HS-5 (cell line): ENCODE measurements around the gene TTC23.

ENCODE experiments used
- DNase-seq: peaks from one replicate; pipeline ENCODE4 v3.0.0-alpha.2; 2012; ENCODE audit warnings: low read depth

The TTC23 gene

DNA sequence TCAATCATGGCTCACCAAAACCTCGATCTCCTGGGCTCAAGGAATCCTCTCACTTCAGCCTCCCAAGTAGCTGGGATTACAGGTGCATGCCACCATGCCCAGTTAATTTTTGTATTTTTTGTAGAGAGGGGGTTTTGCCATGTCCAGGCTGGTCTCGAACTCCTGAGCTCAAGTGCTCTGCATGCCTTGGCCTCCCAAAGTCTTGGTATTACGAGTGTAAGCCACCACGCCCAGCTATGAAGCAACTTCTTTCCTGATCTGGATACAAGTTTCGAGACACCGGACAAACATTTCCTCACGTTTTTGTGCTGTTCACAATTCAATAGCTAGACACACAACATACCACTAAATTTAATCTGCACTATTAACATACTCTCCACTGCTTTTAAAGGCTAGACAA lies 147.9 kb downstream of the TTC23 start:
- DNase-seq, result no peak

DNA sequence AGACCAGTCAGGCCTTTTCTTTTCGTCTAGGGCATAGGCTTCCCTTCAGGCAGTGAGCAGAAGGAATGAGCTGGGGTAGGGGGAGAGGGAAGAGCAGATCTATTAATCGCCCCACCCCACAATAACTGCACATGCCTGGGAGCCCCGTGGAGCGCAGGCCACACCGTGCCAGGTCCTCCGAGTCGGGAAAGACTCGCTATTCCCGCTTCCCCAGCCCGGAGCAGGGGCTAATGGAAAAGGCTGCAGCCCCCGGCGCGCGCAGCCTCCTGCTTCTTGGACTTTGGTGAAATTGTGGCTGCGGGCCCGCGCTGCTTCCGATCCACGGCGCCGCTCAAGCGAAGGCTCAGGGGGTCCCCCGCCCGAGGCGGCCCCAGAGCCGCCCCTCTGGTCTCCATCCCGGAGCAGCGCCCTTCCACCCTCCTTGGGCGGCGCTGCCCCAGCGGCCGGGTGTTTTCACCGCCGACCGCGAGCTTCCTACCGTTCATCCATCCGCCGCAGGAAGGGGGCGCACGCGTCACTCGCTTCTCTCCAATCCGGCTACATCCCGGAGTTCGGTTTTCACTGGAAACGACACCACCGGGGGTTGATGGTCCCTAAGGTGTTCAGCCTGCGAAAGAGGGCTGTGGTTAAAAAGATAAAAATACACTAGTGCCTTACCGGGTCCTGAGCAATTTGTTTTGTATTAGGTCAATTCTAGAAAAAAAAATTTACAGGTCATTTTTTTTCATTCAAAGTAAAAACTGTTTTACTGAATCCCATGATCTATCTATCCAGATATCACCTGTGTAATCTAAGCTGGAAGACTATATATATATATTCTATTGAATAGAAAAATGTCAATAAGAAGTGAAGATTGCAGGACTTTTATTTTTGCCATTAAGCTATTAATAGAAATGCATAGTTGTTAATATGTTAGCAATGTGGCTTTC lies 148.9 kb downstream of the TTC23 start:
- DNase-seq, result peak; percentile 16

DNA sequence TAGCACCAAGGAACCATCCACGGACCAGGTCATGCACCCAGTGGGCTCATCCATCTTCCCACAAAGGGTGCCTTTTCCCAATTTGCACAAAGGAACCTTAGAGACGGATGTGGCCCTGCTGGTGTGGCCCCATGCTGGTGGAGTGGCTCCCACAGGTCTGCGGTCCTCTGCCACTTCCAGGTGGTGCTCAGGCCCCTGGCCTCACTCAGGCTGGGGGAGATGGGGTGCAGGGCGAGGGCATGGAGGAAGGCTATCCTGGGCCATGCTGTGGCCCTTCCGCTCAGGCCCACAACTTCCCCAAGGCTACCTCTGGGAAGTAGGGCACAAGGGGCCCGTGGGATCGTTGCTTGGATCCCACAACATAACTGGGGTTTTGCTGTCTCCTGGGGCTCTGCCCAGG lies 149.7 kb downstream of the TTC23 start:
- no peak for DNase-seq

DNA sequence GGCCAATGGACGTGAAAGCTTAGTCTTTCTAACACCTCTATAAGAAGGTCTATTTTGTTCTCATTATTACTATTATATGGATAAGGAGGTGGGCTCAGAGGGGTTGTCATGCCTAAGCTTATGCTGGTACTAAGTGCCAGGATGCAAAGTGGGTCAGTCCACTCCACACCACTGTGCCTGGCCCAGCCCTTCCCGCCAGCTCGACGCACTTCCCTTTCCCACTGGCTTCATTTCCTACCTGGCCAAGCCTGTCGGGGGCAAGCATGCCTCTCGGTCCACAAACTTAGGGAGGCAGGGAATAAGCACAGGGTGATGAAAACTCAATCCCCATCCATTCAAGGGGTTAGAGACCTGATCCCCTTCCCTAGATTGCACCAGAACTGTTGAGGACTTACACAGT lies 150.4 kb downstream of the TTC23 start:
- DNase-seq, result no peak

- no peak for DNase-seq
Measured at GRCh38 chr15:99098426-99098825, 151.0 kb downstream of the TTC23 start.

- DNase-seq, result no peak
Measured at GRCh38 chr15:99097441-99098410, 151.7 kb downstream of the TTC23 start.

- no peak for DNase-seq
Measured at GRCh38 chr15:99096894-99097426, 152.4 kb downstream of the TTC23 start.

GRCh38 chr15:99096173-99096893 lies 153.0 kb downstream of the TTC23 start:
- no peak for DNase-seq

DNA sequence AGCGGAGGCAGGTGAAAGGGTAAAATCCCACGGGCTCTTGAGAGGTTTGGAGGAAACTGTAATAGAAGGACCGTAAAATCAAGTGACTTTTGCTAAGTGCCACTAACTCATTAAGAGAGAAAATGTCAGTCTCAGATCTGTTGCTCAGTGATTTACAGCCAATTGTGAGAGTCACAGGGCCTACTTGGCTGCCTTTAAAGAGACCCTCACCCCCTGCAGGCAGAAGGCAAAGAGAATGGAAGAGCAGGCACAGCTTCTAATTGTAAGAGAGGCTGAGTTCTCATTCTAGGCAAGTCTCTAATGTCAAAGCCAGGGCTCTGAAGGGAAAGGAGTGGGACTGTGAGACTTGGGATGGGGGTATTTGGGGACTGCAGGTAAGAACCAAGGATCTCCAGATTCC lies 153.8 kb downstream of the TTC23 start:
- no peak for DNase-seq

DNA sequence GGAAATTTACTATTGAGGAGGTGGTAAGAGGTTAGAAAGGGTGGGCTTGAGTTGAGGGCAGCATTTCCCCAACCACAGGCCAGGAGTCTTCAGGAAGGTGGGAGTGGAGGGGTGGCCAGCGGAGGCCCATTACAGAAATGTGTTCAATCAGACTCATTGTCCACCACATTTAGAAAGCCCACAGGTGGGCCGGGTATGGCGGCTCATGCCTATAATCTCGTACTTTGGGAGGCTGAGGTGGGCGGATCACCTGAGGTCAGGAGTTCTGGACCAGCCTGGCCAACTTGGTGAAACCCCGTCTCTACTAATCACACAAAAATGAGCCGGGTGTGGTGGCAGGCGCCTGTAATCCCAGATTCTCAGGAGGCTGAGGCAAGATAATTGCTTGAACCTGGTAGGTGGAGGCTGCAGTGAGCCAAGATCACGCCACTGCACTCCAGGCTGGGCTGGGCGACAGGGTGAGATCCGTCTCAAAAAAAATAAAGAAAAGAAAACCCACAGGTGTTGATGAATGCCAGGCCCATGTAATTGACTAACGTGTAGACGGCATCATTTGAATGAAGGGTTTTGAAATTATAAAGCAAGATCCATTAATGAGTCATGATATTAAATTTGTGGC lies 156.7 kb downstream of the TTC23 start:
- no peak for DNase-seq

DNA sequence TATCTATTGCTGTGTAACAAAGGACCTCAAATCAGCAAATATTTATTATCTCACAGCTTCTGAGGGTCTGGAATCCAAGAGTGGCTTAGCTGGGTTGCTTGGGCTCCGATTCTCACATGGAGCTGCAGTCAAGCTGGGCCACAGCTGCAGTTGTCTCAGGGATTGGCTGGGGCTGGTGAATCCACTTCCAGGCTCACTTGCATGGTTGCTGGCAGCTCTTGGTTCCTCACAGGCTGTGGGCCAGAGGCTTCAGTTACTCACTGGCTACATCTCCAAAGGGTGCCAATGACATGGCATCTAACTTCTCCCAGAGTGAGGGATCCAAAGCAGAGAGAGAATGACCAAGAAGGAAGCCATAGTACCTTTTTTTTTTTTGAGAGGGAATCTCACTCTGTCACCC lies 158.4 kb downstream of the TTC23 start:
- no peak for DNase-seq

GRCh38 chr15:99090011-99090699 lies 159.2 kb downstream of the TTC23 start:
- DNase-seq, result no peak

DNA sequence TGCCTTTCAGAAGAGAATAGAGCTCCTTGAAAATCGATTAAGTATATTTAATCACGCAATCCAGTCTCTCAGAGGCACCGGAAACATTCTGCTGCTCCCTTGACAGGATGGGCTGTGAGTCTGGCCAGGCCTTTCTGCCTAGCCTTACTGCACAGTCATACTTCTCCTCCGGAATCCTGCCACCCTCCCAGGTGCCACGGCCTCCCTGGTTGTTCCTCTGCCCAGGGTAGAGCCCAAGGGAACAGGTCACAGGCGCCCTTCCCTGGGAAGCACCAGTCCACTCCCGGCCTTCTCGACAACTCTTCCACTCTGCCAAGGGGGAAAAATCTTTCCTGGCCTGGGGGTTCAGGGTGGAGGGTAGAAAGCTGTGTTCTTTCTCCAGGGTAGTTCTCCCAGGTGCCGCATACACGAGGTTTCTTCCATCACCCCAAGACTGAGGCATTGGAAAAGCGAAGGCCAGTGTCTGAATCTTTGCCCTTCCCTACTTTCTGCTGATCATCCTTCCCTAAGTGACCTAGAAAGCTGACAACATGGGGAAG lies 161.9 kb downstream of the TTC23 start:
- DNase-seq, result no peak

- DNase-seq, result no peak
Measured at GRCh38 chr15:99086327-99086667, 163.1 kb downstream of the TTC23 start.
